ENCODE measurements around the gene GLIS1. TPM values are rescaled to one million over a fixed set of nuclear protein-coding genes. Genes with fewer than 3 reads are reported as not detected.

GLIS1 gene
- total RNA-seq, 1 experiment from 2014 or later = 0.39 TPM

GRCh38 chr1:53697721-53698383 lies 41.1 kb downstream of the GLIS1 start:
- Histone ChIP-seq H3K4me3 (replicated peaks in 1 of 2; ENCODE audit: low read depth in 1 of 2, low read length in 2 of 2) (no peak overlapping the region), H3K27me3 (ENCODE audit: insufficient read depth, low read length) (no peaks in the 10 kb centered on the region), H3K9ac (ENCODE audit: low read length) (no peak overlapping the region), H4K20me1 (ENCODE audit: insufficient read depth) (no peaks in the 10 kb centered on the region), H3K36me3 (ENCODE audit: control insufficient read depth in 1 of 2, insufficient read depth in 2 of 2, low read length in 2 of 2) (no peaks in the 10 kb centered on the region), H3K9me3 (ENCODE audit: control insufficient read depth in 1 of 2, insufficient read depth in 1 of 2, low read depth in 1 of 2, low read length in 2 of 2) (no peaks in the 10 kb centered on the region), H3K79me2 (ENCODE audit: insufficient read depth, low read length) (no peaks in the 10 kb centered on the region), H3K4me2 (ENCODE audit: low read length) (no peak overlapping the region), H2AFZ (ENCODE audit: low read depth, low read length, poor library complexity, severe bottlenecking) (no peak overlapping the region), H3K27ac (ENCODE audit: low read depth, low read length) (no peak overlapping the region), H3K9me2 (ENCODE audit: insufficient read depth) (no peaks in the 10 kb centered on the region), H3K4me1 (ENCODE audit: control insufficient read depth in 1 of 2, insufficient read depth in 2 of 2, low read length in 2 of 2) (no peaks in the 10 kb centered on the region)
- DNase-seq (ENCODE audit: low read depth, low spot score) = no peak
- CTCF ChIA-PET = no interaction called here
- ATAC-seq = no peak
- no TSS peak for BruUV-seq (replicated peaks)
- RAD21 ChIA-PET (ENCODE audit: low non-redundant PET in 1 of 2, low total read pairs in 2 of 2, uncharacterized antibody in 2 of 2, unreplicated experiment in 2 of 2) = no interaction called here
- no peak for TF ChIP-seq SP1 (IDR thresholded peaks at IDR 0.05; ENCODE audit: low read depth)
- TF ChIP-seq ZFX (IDR thresholded peaks at IDR 0.05) = no peak
- TF ChIP-seq ZBTB33 (IDR thresholded peaks at IDR 0.05; ENCODE audit: extremely low read depth, insufficient replicate concordance, low read length) = no peak
- no peak for TF ChIP-seq EGR1 (IDR thresholded peaks at IDR 0.05; ENCODE audit: low read depth)
- no peak for TF ChIP-seq ATF3 (IDR thresholded peaks at IDR 0.05)
- TF ChIP-seq TCF7L2 (IDR thresholded peaks at IDR 0.05; ENCODE audit: borderline replicate concordance, extremely low read depth, insufficient read depth, insufficient read length) = no peak
- no peak for TF ChIP-seq ELF1 (IDR thresholded peaks at IDR 0.05; ENCODE audit: borderline replicate concordance, low read depth)
- no peak for TF ChIP-seq POLR2A (IDR thresholded peaks at IDR 0.05; ENCODE audit: borderline replicate concordance, extremely low read depth, insufficient read depth, insufficient read length)
- TF ChIP-seq POLR2AphosphoS5 (IDR thresholded peaks at IDR 0.05; ENCODE audit: low read depth, low read length) = no peak
- no peak for TF ChIP-seq FOSL1 (IDR thresholded peaks at IDR 0.05; ENCODE audit: low read depth)
- TF ChIP-seq EZH2phosphoT487 (IDR thresholded peaks at IDR 0.05; ENCODE audit: borderline replicate concordance) = no peak
- POLR2A ChIA-PET = no interaction called here
- intact Hi-C loops (cut with micrococcal nuclease) = no loop called here
